Loucy (cell line): ENCODE measurements around the gene PAK3.

ENCODE experiments used
- H2AFZ ChIP-seq: fragments of 200-600 bp; sonication (generic); 2 replicates; pipeline ENCODE4 v1.6.0; 2016; ENCODE audit warnings: antibody characterized with exemption, mild to moderate bottlenecking, low read length, moderate library complexity
- H3F3A ChIP-seq: fragments of 200-600 bp; 2 replicates; pipeline ENCODE4 v1.6.0; 2016; ENCODE audit warnings: antibody characterized with exemption, low read depth, mild to moderate bottlenecking
- H3K27me3 ChIP-seq: fragments of 200-600 bp; sonication (generic); 2 replicates; pipeline ENCODE4 v1.6.1; 2014; ENCODE audit warnings: low read length, mild to moderate bottlenecking; ENCODE audit not compliant: insufficient read depth, poor library complexity, severe bottlenecking
- H3K36me3 ChIP-seq: fragments of 200-600 bp; sonication (generic); 2 replicates; pipeline ENCODE4 v1.6.1; 2016; ENCODE audit warnings: low read length; ENCODE audit not compliant: insufficient read depth
- H3K4me1 ChIP-seq: fragments of 200-600 bp; sonication (generic); 2 replicates; pipeline ENCODE4 v1.5.1; 2014; ENCODE audit warnings: low read length, mild to moderate bottlenecking; ENCODE audit not compliant: insufficient read depth, poor library complexity, severe bottlenecking
- H3K4me2 ChIP-seq: fragments of 200-600 bp; sonication (generic); 2 replicates; pipeline ENCODE4 v1.6.0; 2014; ENCODE audit warnings: antibody characterized with exemption, low read length, low read depth, mild to moderate bottlenecking; ENCODE audit not compliant: poor library complexity, severe bottlenecking
- H3K4me3 ChIP-seq: fragments of 200-600 bp; sonication (generic); 2 replicates; pipeline ENCODE4 v1.5.1; 2014; ENCODE audit warnings: low read length, mild to moderate bottlenecking, mixed read lengths; ENCODE audit not compliant: poor library complexity, severe bottlenecking
- H3K79me2 ChIP-seq: fragments of 200-600 bp; sonication (generic); 2 replicates; pipeline ENCODE4 v1.6.1; 2014; ENCODE audit warnings: low read length; ENCODE audit not compliant: insufficient read depth
- H3K9ac ChIP-seq: fragments of 200-600 bp; sonication (generic); 2 replicates; pipeline ENCODE4 v1.6.0; 2014; ENCODE audit warnings: mild to moderate bottlenecking, low read depth, low read length, moderate library complexity; ENCODE audit not compliant: poor library complexity, severe bottlenecking
- H3K9me2 ChIP-seq: fragments of 200-600 bp; sonication (generic); replicated peaks from 2 replicates; pipeline ENCODE4 v1.6.1; 2016; ENCODE audit warnings: low read depth, low read length, mixed read lengths
- H3K9me3 ChIP-seq: fragments of 200-600 bp; sonication (generic); 2 replicates; pipeline ENCODE4 v1.6.1; 2014; ENCODE audit warnings: mild to moderate bottlenecking, antibody characterized with exemption, low read length, low read depth; ENCODE audit not compliant: insufficient read depth
- H4K20me1 ChIP-seq: fragments of 200-600 bp; sonication (generic); 2 replicates; pipeline ENCODE4 v1.6.0; 2014; ENCODE audit warnings: antibody characterized with exemption, low read length, mild to moderate bottlenecking; ENCODE audit not compliant: insufficient read depth, poor library complexity, severe bottlenecking
- CTCF ChIP-seq: fragments of 200-600 bp; sonication (generic); conservative IDR thresholded peaks from 2 replicates; pipeline ENCODE4 v1.5.1; 2014; ENCODE audit warnings: mild to moderate bottlenecking, antibody characterized with exemption, low read length
- EZH2phosphoT487 ChIP-seq: fragments of 200-600 bp; IDR thresholded peaks from 2 replicates; pipeline ENCODE4 v1.6.1; 2018; ENCODE audit warnings: antibody characterized with exemption, mild to moderate bottlenecking, moderate library complexity, borderline replicate concordance

The PAK3 gene

GRCh38 chrX:111260451-111260850, 164.5 kb downstream of the PAK3 start:
- Histone ChIP-seq H2AFZ (no peak overlapping the region), H3K9me3 (no peaks in the 10 kb centered on the region), H3F3A (no peaks in the 10 kb centered on the region), H3K4me1 (no peaks in the 10 kb centered on the region), H3K27me3 (no peaks in the 10 kb centered on the region), H4K20me1 (no peaks in the 10 kb centered on the region), H3K9ac (no peak overlapping the region), H3K36me3 (no peaks in the 10 kb centered on the region), H3K4me2 (no peak overlapping the region), H3K9me2 (no peaks in the 10 kb centered on the region), H3K79me2 (no peaks in the 10 kb centered on the region), H3K4me3 (no peak overlapping the region)
- TF ChIP-seq CTCF (no peak), EZH2phosphoT487 (no peak)

GRCh38 chrX:111262086-111262485, 166.1 kb downstream of the PAK3 start:
- H3K4me2 ChIP-seq, result no peak overlapping the region
- TF ChIP-seq CTCF (no peak), EZH2phosphoT487 (no peak)
- no peaks in the 10 kb centered on the region for H3K36me3 ChIP-seq
- no peak overlapping the region for H3K9ac ChIP-seq
- no peaks in the 10 kb centered on the region for H3K79me2 ChIP-seq
- no peak overlapping the region for H3K4me3 ChIP-seq
- no peaks in the 10 kb centered on the region for H3F3A ChIP-seq
- H3K9me3 ChIP-seq, result no peaks in the 10 kb centered on the region
- H3K4me1 ChIP-seq, result no peaks in the 10 kb centered on the region
- H2AFZ ChIP-seq, result no peak overlapping the region
- no peaks in the 10 kb centered on the region for H3K27me3 ChIP-seq
- no peaks in the 10 kb centered on the region for H4K20me1 ChIP-seq
- H3K9me2 ChIP-seq, result no peaks in the 10 kb centered on the region

- no peaks in the 10 kb centered on the region for H3K79me2 ChIP-seq
- H3K4me1 ChIP-seq, result no peaks in the 10 kb centered on the region
- H4K20me1 ChIP-seq, result no peaks in the 10 kb centered on the region
- H3F3A ChIP-seq, result no peaks in the 10 kb centered on the region
- H3K4me2 ChIP-seq, result no peak overlapping the region
- TF ChIP-seq CTCF, result no peak
- no peak for TF ChIP-seq EZH2phosphoT487
- no peaks in the 10 kb centered on the region for H3K9me3 ChIP-seq
- no peak overlapping the region for H2AFZ ChIP-seq
- H3K36me3 ChIP-seq, result no peaks in the 10 kb centered on the region
- H3K4me3 ChIP-seq, result no peak overlapping the region
- H3K9ac ChIP-seq, result no peak overlapping the region
- no peaks in the 10 kb centered on the region for H3K27me3 ChIP-seq
- no peaks in the 10 kb centered on the region for H3K9me2 ChIP-seq
Measured at GRCh38 chrX:111264385-111264784, 168.4 kb downstream of the PAK3 start.
